T-helper 2 cell treated with Interferon-gamma antibody and Interleukin-4, amounts not matched to agents 5 μg/mL and 100 μg/mL, for 36 hours (primary cell): ENCODE data around the gene CCNC.

Source experiments
- DNase-seq: peaks from one replicate; pipeline ENCODE4 v3.0.0; 2021; ENCODE audit warnings: low spot score
- H3K27ac Mint-ChIP-seq: one replicate; pipeline ENCODE4 v1.8.0; 2021; ENCODE audit warnings: mild to moderate bottlenecking, mixed read lengths
- H3K27me3 Mint-ChIP-seq: one replicate; pipeline ENCODE4 v1.8.0; 2021; ENCODE audit warnings: low read depth, mixed read lengths
- H3K36me3 Mint-ChIP-seq: one replicate; pipeline ENCODE4 v1.8.0; 2021; ENCODE audit warnings: low read depth, mixed read lengths
- H3K4me1 Mint-ChIP-seq: one replicate; pipeline ENCODE4 v1.8.0; 2021; ENCODE audit warnings: low read depth, mixed read lengths
- H3K4me3 Mint-ChIP-seq: one replicate; pipeline ENCODE4 v1.8.0; 2022; ENCODE audit warnings: mild to moderate bottlenecking, moderate library complexity, mixed read lengths
- H3K9me3 Mint-ChIP-seq: one replicate; pipeline ENCODE4 v1.8.0; 2021; ENCODE audit warnings: mixed read lengths

CCNC gene

GRCh38 chr6:99568103-99568933 lies at the start of gene CCNC:
Gene CCNC (minus strand): TSS chr6:99568660. CDS start chr6:99568527, 133 bp downstream.
- DNase-seq, result peak; percentile 89
- Mint-ChIP-seq H3K27me3 (no peaks in the 10 kb centered on the region), H3K4me1 (peaks cover 17% of the 10 kb centered on the region), H3K27ac (peak within 1 kb of the TSS; percentile 92), H3K4me3 (peak within 1 kb of the TSS; percentile 99), H3K36me3 (peaks cover 8% of the 10 kb centered on the region), H3K9me3 (no peaks in the 10 kb centered on the region)

- peaks cover 1% of the 10 kb centered on the region for H3K36me3 Mint-ChIP-seq
- H3K27ac Mint-ChIP-seq, result no peak overlapping the region
- no peak for DNase-seq
- H3K9me3 Mint-ChIP-seq, result no peaks in the 10 kb centered on the region
- H3K4me1 Mint-ChIP-seq, result peaks cover 6% of the 10 kb centered on the region
- H3K4me3 Mint-ChIP-seq, result no peak overlapping the region
- peaks cover 78% of the 10 kb centered on the region for H3K27me3 Mint-ChIP-seq
Observed at GRCh38 chr6:99617131-99617530, 48.7 kb upstream of the CCNC start.

- Mint-ChIP-seq H3K4me3 (peak overlapping the region; percentile 66), H3K9me3 (no peaks in the 10 kb centered on the region), H3K27ac (no peak overlapping the region), H3K4me1 (peaks cover 23% of the 10 kb centered on the region), H3K36me3 (peaks cover 2% of the 10 kb centered on the region), H3K27me3 (peaks cover 79% of the 10 kb centered on the region)
- no peak for DNase-seq
Observed at GRCh38 chr6:99614430-99615186, 46.1 kb upstream of the CCNC start.

- Mint-ChIP-seq H3K27me3 (peaks cover 80% of the 10 kb centered on the region), H3K27ac (no peak overlapping the region), H3K4me3 (peak overlapping the region; percentile 66), H3K36me3 (peaks cover 2% of the 10 kb centered on the region), H3K9me3 (no peaks in the 10 kb centered on the region), H3K4me1 (peaks cover 27% of the 10 kb centered on the region)
- DNase-seq, result no peak
Observed at GRCh38 chr6:99613705-99614429, 45.4 kb upstream of the CCNC start.

GRCh38 chr6:99613409-99613704 lies 44.9 kb upstream of the CCNC start:
- DNase-seq, result peak; percentile 30
- Mint-ChIP-seq H3K9me3 (no peaks in the 10 kb centered on the region), H3K27me3 (peaks cover 82% of the 10 kb centered on the region), H3K36me3 (peaks cover 2% of the 10 kb centered on the region), H3K4me3 (no peak overlapping the region), H3K4me1 (peaks cover 28% of the 10 kb centered on the region), H3K27ac (no peak overlapping the region)

GRCh38 chr6:99612551-99613408 lies 44.3 kb upstream of the CCNC start:
- Mint-ChIP-seq H3K36me3 (peaks cover 5% of the 10 kb centered on the region), H3K27me3 (peaks cover 82% of the 10 kb centered on the region), H3K4me1 (peaks cover 32% of the 10 kb centered on the region), H3K27ac (no peak overlapping the region), H3K9me3 (no peaks in the 10 kb centered on the region), H3K4me3 (peak overlapping the region; percentile 15)
- no peak for DNase-seq

- no peak overlapping the region for H3K27ac Mint-ChIP-seq
- DNase-seq, result no peak
- peaks cover 7% of the 10 kb centered on the region for H3K36me3 Mint-ChIP-seq
- H3K27me3 Mint-ChIP-seq, result peaks cover 79% of the 10 kb centered on the region
- H3K4me1 Mint-ChIP-seq, result peaks cover 32% of the 10 kb centered on the region
- H3K4me3 Mint-ChIP-seq, result no peak overlapping the region
- no peaks in the 10 kb centered on the region for H3K9me3 Mint-ChIP-seq
Observed at GRCh38 chr6:99611148-99611547, 42.7 kb upstream of the CCNC start.

- Mint-ChIP-seq H3K36me3 (peaks cover 6% of the 10 kb centered on the region), H3K4me3 (no peak overlapping the region), H3K9me3 (no peaks in the 10 kb centered on the region), H3K4me1 (peaks cover 32% of the 10 kb centered on the region), H3K27me3 (peaks cover 80% of the 10 kb centered on the region), H3K27ac (no peak overlapping the region)
- no peak for DNase-seq
Observed at GRCh38 chr6:99609905-99610489, 41.5 kb upstream of the CCNC start.

GRCh38 chr6:99608886-99609482 lies 40.5 kb upstream of the CCNC start:
- Mint-ChIP-seq H3K4me1 (peaks cover 35% of the 10 kb centered on the region), H3K27me3 (peaks cover 83% of the 10 kb centered on the region), H3K36me3 (peaks cover 6% of the 10 kb centered on the region), H3K27ac (peak overlapping the region; percentile 20), H3K4me3 (no peak overlapping the region), H3K9me3 (no peaks in the 10 kb centered on the region)
- DNase-seq, result no peak

GRCh38 chr6:99608059-99608885 lies 39.8 kb upstream of the CCNC start:
- Mint-ChIP-seq H3K4me1 (peaks cover 35% of the 10 kb centered on the region), H3K27ac (no peak overlapping the region), H3K27me3 (peaks cover 90% of the 10 kb centered on the region), H3K36me3 (peaks cover 6% of the 10 kb centered on the region), H3K9me3 (no peaks in the 10 kb centered on the region), H3K4me3 (peak overlapping the region; percentile 36)
- no peak for DNase-seq

- Mint-ChIP-seq H3K4me3 (no peak overlapping the region), H3K27ac (no peak overlapping the region), H3K36me3 (peaks cover 6% of the 10 kb centered on the region), H3K4me1 (peaks cover 39% of the 10 kb centered on the region), H3K9me3 (no peaks in the 10 kb centered on the region), H3K27me3 (peaks cover 91% of the 10 kb centered on the region)
- DNase-seq, result no peak
Observed at GRCh38 chr6:99607416-99608036, 39.1 kb upstream of the CCNC start.
